ENCODE data around the gene MAP9.
A peak's percentile ranks its signal among the peaks of the same experiment; 100 is the strongest.

MAP9 gene

DNA sequence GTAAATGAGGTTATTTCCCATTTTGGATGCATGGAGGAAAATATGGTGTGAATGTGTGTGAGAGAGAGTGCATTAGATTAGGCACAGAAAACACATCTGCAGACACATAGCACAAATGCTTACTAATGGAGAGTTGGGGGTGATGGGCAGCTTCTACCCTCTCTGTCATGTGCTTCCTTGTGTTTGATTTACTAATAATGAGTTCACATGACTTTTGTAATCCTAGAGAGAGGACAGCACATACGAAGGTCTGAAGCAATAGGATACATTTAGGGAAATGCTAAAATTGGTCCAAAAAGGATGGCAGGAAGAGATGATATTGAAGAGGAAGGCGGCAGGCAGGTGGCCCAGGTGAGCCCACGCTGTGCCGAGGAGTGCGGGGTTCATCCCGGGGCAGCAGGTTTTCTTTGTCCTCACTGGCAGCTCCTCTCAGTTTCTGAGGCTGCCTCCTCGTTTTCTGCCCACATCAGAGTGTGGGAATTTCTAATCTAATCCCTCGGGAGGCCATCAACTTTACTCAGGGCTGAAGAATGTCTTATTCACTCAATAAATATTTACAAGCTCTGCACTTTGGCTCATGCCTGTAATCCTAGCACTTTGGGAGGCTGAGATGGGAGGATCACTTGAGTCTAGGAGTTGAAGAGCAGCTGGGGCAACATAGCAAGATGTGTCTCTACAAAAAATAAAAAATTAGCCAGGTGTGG, 15.9 kb upstream of the MAP9 start:
- no peaks in the 10 kb centered on the region for H3K27me3 Mint-ChIP-seq
- no peak for DNase-seq
- no peak overlapping the region for H3K4me3 Mint-ChIP-seq
- no peaks in the 10 kb centered on the region for H3K36me3 Mint-ChIP-seq
- H3K27ac Mint-ChIP-seq: no peak overlapping the region
- H3K4me1 Mint-ChIP-seq: no peaks in the 10 kb centered on the region
- no peaks in the 10 kb centered on the region for H3K9me3 Mint-ChIP-seq
- CTCF ChIA-PET: no interaction called here

DNA sequence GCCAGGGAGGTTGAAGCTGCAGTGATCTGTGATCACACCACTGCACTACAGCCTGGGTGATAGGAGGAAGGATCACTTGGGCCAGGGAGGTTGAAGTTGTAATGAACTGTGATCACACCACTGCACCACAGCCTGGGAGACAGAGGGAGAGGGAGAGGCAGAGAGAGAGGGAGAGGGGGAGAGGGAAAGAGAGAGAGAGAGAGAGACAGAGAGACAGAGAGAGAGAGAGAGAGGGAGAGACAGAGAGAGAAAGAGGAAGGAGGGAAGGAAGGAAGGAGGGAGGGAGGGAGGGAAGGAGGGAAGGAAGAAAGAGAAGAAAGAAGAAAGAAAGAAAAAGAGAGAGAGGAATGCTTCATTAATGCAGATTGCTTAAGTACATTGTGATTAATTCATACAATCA, 15.2 kb upstream of the MAP9 start:
- no peaks in the 10 kb centered on the region for H3K9me3 Mint-ChIP-seq
- CTCF ChIA-PET: no interaction called here
- H3K27me3 Mint-ChIP-seq: no peaks in the 10 kb centered on the region
- H3K4me3 Mint-ChIP-seq: no peak overlapping the region
- no peak overlapping the region for H3K27ac Mint-ChIP-seq
- no peaks in the 10 kb centered on the region for H3K36me3 Mint-ChIP-seq
- H3K4me1 Mint-ChIP-seq: no peaks in the 10 kb centered on the region
- DNase-seq: no peak

DNA sequence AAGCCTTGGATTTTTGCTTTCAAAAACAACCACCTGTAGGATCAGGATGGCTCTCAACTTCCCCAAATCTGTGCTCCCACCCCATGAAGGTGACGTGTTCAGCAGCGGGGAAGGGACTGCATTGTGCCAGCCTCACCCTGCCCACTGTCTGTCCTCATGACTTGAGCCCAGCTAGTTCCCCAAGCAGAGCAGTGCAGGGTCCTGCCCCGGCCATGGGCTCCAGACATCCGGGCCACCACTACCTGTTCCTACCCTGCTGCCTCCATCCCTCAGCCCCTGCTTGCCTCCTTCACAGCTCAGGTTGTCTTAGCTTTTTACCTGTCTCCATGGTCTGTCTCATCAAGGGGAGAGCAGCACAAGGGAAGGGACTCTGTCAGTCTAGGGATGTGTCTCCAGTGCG, 11.4 kb upstream of the MAP9 start:
- no peaks in the 10 kb centered on the region for H3K9me3 Mint-ChIP-seq
- CTCF ChIA-PET: no interaction called here
- H3K4me3 Mint-ChIP-seq: no peak overlapping the region
- no peak overlapping the region for H3K27ac Mint-ChIP-seq
- DNase-seq: no peak
- H3K36me3 Mint-ChIP-seq: no peaks in the 10 kb centered on the region
- H3K4me1 Mint-ChIP-seq: no peaks in the 10 kb centered on the region
- H3K27me3 Mint-ChIP-seq: peaks cover 4% of the 10 kb centered on the region

DNA sequence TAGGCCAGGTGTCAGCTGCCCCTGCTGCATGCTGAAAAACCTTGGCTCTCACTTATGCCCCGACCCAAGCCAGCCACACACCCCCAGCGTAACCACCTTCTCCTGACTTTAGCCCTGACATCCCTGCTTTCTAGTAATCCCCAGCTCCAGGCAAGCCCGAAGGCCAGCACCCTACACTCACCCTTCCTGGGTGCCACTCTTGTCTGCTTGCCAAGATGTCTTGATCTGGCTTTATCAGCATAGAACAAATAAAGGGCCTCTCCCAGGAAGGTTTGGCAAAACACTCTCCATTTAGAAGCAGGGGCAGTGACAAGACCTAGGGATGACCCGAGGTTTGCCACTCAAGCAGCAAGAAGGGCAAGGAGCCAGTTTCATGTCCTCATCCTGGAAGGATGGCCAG, 6.8 kb upstream of the MAP9 start:
- Mint-ChIP-seq H3K27ac (no peak overlapping the region), H3K9me3 (no peaks in the 10 kb centered on the region)
- CTCF ChIA-PET: no interaction called here

DNA sequence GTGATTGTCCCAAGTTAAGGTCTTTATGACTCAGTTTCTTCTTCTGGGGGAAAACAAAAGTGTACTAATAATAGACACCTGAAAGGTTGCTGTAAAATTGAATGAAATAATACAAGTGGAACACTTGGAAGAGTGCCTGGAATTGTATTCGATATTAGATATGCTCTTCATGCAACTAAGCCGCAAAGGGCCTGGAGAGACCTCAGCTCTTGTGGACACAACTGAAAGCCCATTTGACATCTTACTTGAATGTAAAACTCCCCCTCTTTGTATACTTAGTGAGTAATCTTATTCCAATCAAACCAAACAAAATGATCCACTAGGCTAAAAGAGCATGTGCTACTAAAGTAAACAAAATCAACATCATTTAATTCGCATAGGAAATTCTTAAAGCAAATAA, 511 bp upstream of the MAP9 start:
- H3K4me1 Mint-ChIP-seq: peaks cover 22% of the 10 kb centered on the region
- peak overlapping the region; percentile 83 for H3K4me3 Mint-ChIP-seq
- H3K27me3 Mint-ChIP-seq: peaks cover 11% of the 10 kb centered on the region
- H3K36me3 Mint-ChIP-seq: no peaks in the 10 kb centered on the region
- CTCF ChIA-PET: no interaction called here
- no peak overlapping the region for H3K27ac Mint-ChIP-seq
- no peak for DNase-seq
- no peaks in the 10 kb centered on the region for H3K9me3 Mint-ChIP-seq

More for the DNA sequence above, 6.8 kb upstream of the MAP9 start:
- H3K27me3 Mint-ChIP-seq: peaks cover 11% of the 10 kb centered on the region
- no peak overlapping the region for H3K4me3 Mint-ChIP-seq
- no peak for DNase-seq
- no peaks in the 10 kb centered on the region for H3K36me3 Mint-ChIP-seq
- H3K4me1 Mint-ChIP-seq: no peaks in the 10 kb centered on the region

DNA sequence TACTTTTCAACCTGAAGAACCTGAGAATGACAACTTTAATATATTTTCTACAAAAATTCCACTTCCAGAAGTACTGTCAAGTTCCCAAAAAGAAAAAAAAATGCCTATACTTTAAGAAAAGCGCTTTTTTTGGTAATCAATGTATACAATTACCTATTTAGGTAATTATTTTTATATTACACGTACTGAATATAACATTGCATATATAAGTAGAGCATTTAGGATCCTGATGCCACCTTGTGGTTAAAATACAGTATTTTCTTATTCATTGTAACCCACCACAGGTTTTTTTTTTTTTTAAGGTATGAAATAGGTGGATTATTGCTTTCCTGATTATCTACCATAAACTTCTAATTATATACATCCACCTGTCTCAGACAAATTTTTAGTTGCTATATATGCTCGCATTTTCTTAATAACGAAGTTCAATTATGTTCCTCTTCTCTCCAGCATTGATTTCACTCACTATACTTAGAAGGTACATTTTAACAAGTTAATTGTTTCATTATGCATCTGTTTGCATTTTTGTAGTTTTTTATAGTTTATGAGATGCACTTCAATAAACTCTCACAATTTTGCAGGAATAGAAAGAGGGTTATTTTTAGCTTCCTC, 5.2 kb downstream of the MAP9 start:
- CTCF ChIA-PET: interaction anchor here (1.0 to 1.7 kb wide), 3 partner anchors 14 to 745 kb away, joined by 3 to 4 read pairs (median 3); no protein-coding TSS in a partner anchor
- Mint-ChIP-seq H3K36me3 (no peaks in the 10 kb centered on the region), H3K4me1 (peaks cover 18% of the 10 kb centered on the region), H3K27ac (no peak overlapping the region), H3K4me3 (no peak overlapping the region), H3K9me3 (no peaks in the 10 kb centered on the region), H3K27me3 (peaks cover 1% of the 10 kb centered on the region)
- no peak for DNase-seq

DNA sequence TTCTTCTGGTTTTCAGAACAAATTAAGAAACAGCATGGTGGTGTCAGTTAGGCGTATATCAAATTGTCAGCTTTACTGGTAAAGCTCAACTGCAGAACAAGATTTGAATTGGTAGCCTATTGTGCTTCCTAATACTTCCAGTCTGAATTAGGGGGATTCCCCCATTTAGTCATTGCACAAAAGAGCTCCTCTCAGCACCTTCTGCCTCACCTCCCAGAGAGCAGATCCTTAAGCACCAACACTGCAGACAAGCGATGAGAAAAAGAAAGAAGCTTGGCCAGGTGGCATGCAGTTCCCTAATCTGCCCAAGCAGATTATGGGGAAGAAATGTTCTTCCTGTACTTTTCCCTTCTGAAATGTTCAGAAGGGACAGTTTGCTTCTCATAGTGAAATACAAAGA, 9.2 kb downstream of the MAP9 start:
- Mint-ChIP-seq H3K36me3 (no peaks in the 10 kb centered on the region), H3K27ac (no peak overlapping the region), H3K4me3 (no peak overlapping the region), H3K4me1 (peaks cover 4% of the 10 kb centered on the region), H3K27me3 (no peaks in the 10 kb centered on the region), H3K9me3 (no peaks in the 10 kb centered on the region)
- DNase-seq: no peak
- CTCF ChIA-PET: interaction anchor here (1.2 to 1.5 kb wide), 2 partner anchors 8 to 15 kb away, joined by 3 to 4 read pairs; no protein-coding TSS in a partner anchor

DNA sequence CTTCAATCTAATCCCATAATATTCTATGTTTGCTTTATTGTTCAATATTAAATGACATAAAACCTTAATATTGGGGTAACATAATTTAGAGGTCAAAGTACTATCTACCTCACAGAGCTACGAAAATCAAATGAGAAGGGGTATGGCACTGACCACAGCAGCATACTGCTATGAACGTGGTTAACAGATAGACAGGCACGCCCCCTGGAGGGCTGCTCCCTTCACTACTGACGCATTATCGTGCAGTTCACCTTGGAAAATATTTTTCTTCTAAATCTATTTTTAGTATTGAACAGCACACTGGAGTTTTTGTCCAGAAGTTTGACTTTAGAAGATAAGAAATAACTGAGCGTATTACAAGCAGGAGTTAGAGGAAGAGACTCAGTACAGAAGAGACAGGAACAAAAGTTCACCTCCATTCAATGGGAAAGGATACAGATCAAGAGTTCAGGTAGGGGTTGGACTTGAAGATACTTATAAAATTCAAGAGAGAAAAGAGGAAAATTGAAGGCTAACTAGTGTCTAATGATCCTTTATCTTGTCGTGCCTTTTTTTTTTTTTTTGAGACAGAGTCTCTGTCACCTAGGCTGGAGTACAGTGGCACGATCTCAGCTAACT, 22.7 kb downstream of the MAP9 start:
- Mint-ChIP-seq H3K36me3 (no peaks in the 10 kb centered on the region), H3K27me3 (no peaks in the 10 kb centered on the region), H3K4me3 (no peak overlapping the region), H3K27ac (no peak overlapping the region), H3K9me3 (no peaks in the 10 kb centered on the region), H3K4me1 (no peaks in the 10 kb centered on the region)
- CTCF ChIA-PET: interaction anchor here (0.6 kb wide), 3 partner anchors 22 to 716 kb away, joined by 3 read pairs; no protein-coding TSS in a partner anchor
- peak; percentile 52 for DNase-seq

DNA sequence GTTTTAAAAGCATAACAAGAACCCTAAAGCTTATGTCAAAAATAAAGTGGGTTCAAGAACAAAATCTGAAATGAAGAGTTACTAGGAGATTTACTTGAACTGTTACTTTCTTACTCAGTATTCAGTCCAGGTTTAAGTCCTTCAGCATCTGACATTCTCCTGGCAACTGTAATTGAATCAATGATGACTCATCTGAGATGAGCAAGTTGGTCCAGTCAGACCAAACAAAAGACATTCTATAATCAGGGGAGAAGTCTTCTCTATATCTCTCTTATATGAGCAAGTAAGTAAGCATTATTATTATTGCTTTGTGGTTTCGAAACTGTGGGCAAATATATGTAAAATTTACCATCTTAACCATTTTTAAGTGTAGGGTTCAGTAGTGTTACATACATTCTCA, 34.6 kb downstream of the MAP9 start:
- no peak overlapping the region for H3K27ac Mint-ChIP-seq
- no peak for DNase-seq
- no peaks in the 10 kb centered on the region for H3K4me1 Mint-ChIP-seq
- no peaks in the 10 kb centered on the region for H3K36me3 Mint-ChIP-seq
- no peaks in the 10 kb centered on the region for H3K9me3 Mint-ChIP-seq
- CTCF ChIA-PET: no interaction called here
- H3K4me3 Mint-ChIP-seq: no peak overlapping the region
- no peaks in the 10 kb centered on the region for H3K27me3 Mint-ChIP-seq

DNA sequence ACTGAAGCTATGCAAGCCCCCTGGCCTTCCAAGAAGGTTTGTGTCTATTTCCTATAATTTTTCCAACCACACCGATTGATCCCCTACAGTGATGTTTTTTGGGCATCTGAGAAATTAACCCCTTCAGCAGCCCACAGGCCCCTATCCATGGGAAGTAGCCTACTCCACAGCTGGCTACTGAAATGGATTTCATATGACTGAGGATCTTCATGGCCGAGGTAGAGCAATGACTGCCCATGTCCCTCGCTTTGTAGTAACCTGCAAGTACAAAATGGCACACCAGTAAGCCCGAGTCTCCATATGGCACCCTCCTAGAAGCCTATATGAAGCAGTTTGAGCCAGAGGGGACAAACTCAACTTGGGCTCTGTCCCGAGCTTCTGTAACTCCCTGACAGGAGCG, 36.8 kb downstream of the MAP9 start:
- CTCF ChIA-PET: no interaction called here
- Mint-ChIP-seq H3K4me1 (no peaks in the 10 kb centered on the region), H3K36me3 (no peaks in the 10 kb centered on the region), H3K27me3 (no peaks in the 10 kb centered on the region), H3K4me3 (no peak overlapping the region), H3K9me3 (no peaks in the 10 kb centered on the region), H3K27ac (no peak overlapping the region)
- DNase-seq: no peak

DNA sequence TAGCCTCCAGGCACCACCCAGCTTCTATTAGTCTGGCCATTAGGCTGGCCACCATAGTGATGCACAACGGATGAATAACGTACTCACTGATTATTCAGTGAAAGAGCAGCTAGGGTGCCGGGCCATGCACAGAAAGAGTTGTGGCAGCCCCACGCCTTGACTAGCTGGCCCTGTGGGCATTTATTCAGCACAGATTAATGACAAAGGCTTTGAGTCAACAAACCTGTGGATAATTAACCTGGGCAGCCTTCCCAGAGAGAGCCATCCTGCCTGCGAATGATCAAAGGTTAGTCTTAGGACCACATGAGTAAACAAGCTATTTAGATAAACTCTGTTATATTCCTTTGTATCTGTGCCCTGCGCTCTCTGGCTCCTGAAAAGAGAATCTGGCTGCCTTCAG, 37.2 kb downstream of the MAP9 start:
- H3K27me3 Mint-ChIP-seq: no peaks in the 10 kb centered on the region
- no peak overlapping the region for H3K4me3 Mint-ChIP-seq
- CTCF ChIA-PET: no interaction called here
- H3K9me3 Mint-ChIP-seq: no peaks in the 10 kb centered on the region
- H3K27ac Mint-ChIP-seq: no peak overlapping the region
- H3K4me1 Mint-ChIP-seq: no peaks in the 10 kb centered on the region
- no peaks in the 10 kb centered on the region for H3K36me3 Mint-ChIP-seq
- DNase-seq: no peak

DNA sequence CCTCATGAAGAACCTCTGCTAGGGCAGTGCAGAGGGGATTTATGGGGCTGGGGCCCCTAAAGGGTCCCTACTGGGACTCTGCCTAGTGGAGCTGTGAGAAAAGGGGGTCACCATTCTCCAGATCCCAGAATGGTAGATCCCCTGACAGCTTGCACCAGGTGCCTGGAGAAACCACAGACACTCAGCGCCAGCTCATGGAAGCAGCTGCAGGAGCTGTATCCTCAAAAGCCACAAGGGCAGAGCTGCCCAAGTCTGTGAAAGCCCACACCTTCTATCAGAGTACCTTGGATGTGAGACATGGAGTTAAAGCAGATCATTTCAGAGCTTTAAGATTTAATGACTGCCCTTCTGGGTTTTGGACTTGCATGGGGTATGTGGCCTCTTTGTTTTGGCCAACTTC, 38.6 kb downstream of the MAP9 start:
- Mint-ChIP-seq H3K4me1 (no peaks in the 10 kb centered on the region), H3K9me3 (no peaks in the 10 kb centered on the region), H3K4me3 (no peak overlapping the region), H3K36me3 (no peaks in the 10 kb centered on the region), H3K27me3 (no peaks in the 10 kb centered on the region), H3K27ac (no peak overlapping the region)
- DNase-seq: no peak
- CTCF ChIA-PET: no interaction called here

DNA sequence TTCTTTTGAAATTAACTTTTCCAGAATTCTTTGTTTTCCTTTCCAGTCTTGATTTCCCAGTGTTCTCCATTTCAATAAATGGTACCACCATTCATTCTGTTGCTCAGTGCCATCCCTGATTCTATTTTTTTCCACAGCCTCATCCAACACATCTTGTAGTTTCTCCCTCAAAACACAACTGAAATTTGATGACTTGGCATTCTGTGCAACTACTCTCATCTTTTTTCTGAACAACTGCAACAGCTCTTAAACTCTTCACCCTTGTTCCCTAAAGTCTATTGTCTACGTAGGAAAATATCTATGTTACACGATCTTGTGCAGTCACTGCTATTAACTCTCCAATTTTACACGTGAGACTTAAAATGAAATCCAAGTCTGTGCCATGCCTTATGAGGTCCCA, 40.5 kb downstream of the MAP9 start:
- DNase-seq: no peak
- no peaks in the 10 kb centered on the region for H3K27me3 Mint-ChIP-seq
- no peaks in the 10 kb centered on the region for H3K4me1 Mint-ChIP-seq
- no peak overlapping the region for H3K4me3 Mint-ChIP-seq
- no peaks in the 10 kb centered on the region for H3K9me3 Mint-ChIP-seq
- H3K27ac Mint-ChIP-seq: no peak overlapping the region
- H3K36me3 Mint-ChIP-seq: no peaks in the 10 kb centered on the region
- CTCF ChIA-PET: interaction anchor here (0.6 kb wide), 1 partner anchor 504 kb away, joined by 3 read pairs; no protein-coding TSS in a partner anchor

DNA sequence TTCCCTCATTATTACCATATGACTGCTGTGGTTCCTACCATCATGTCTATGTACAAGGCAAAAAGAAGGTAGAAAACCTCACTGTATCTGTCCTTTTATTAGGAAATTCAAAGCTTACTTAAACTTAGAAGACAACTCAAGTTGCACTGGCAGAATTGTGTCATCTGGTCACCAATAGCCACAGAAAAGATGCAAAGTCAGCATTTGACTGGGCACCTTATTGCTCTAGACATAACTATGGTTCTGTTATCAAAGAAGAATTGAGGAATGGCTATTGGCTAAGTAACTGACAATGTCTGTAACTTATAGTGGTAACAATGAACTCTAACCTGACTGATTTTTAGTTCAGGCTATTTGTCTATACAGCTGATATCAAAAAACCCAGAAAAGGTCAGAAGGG, 45.3 kb downstream of the MAP9 start:
- no peak for DNase-seq
- H3K9me3 Mint-ChIP-seq: no peaks in the 10 kb centered on the region
- no peak overlapping the region for H3K4me3 Mint-ChIP-seq
- no peaks in the 10 kb centered on the region for H3K36me3 Mint-ChIP-seq
- no peaks in the 10 kb centered on the region for H3K27me3 Mint-ChIP-seq
- CTCF ChIA-PET: no interaction called here
- H3K27ac Mint-ChIP-seq: no peak overlapping the region
- no peaks in the 10 kb centered on the region for H3K4me1 Mint-ChIP-seq

DNA sequence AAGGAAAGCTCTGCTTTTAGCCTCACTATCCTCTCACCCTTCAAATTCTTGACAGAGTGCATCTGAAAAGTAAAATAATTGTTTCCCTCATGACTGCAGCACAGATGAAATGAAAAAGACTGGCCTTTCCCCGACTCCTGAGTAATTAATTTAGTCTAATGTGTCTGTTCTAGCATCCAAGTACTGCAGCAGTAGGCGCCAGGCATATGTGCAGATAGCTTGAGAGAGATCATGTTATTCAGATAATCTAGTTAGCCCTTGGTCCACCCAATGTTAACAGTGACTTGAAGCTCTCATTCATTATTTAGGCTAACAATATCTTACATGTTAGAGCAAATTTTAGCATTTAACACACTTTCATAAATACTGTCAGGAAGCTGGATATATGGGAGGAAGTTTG, 54.0 kb downstream of the MAP9 start:
- Mint-ChIP-seq H3K27me3 (no peaks in the 10 kb centered on the region), H3K4me1 (no peaks in the 10 kb centered on the region), H3K9me3 (no peaks in the 10 kb centered on the region), H3K4me3 (no peak overlapping the region), H3K36me3 (no peaks in the 10 kb centered on the region), H3K27ac (no peak overlapping the region)
- DNase-seq: no peak
- CTCF ChIA-PET: no interaction called here
